A172 (cell line): ENCODE measurements around the gene ITGB1. TPM values are rescaled to one million over a fixed set of nuclear protein-coding genes. Genes with fewer than 3 reads are reported as not detected.
"Not testable (repeated sequence)": the region's sequence is repeated elsewhere in the genome, so short reads cannot be mapped to it uniquely, and the experiment has no call there.

Experiments used
- DNase-seq: peaks from one replicate; pipeline ENCODE4 v3.0.0-alpha.2; 2015; ENCODE audit warnings: low spot score
- total RNA-seq: library from RNA; depleted of rRNA; stranded (reverse); fragments of >200 nt; shearing (Covaris generic); gene quantifications from 2 replicates; pipeline ENCODE4 v1.2.3, GENCODE V29; 2014

Gene ITGB1
- total RNA-seq, 1 experiment from 2014 or later = 1,616 TPM

DNA sequence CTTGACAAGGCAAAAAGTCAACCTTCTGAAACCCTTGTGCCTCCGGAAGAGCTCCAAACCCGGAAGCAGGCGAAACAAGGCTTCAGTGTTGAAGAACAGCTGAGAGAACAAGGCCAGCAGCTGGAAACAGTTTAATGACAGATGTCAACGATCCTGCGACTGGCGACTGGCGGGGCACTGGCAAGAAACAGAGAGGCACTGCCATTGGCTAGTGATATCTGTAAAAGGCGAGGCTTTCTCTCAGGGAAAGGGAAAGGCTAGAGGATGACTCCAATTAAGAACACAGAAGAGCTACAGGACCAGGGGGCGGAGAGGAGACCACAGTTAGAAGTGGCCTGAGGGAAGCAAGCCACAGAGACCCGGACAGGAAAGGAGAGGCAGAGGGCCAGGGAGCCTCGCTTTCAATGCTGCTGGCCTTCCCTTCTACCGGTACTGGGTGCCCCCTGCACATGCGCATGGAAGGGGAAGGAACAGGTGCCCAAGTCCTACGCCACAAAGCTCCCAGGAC lies 19.4 kb downstream of the ITGB1 start:
- no peak for DNase-seq

- no peak for DNase-seq
Observed at GRCh38 chr10:32937911-32938424, 20.1 kb downstream of the ITGB1 start.

DNA sequence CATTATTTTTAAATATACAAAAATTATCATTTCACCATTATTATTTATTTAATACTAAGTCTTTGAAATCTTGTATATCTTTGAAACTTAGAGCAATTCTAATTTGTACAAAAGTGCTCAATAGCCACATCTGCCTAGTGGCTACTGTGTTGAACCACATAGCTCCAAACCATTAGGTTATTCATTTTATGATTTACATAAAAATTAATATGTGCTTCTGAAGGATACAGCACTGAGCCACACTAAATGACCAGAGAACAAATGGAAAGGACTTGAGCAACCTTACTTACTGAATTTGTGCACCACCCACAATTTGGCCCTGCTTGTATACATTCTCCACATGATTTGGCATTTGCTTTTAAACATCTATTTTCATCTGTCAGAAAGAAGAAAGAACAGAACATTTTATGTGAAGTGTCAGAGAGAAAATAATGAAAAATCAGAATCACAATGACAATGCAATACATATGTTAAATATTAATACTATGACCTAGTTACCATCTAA lies 25.8 kb downstream of the ITGB1 start:
- no peak for DNase-seq

DNA sequence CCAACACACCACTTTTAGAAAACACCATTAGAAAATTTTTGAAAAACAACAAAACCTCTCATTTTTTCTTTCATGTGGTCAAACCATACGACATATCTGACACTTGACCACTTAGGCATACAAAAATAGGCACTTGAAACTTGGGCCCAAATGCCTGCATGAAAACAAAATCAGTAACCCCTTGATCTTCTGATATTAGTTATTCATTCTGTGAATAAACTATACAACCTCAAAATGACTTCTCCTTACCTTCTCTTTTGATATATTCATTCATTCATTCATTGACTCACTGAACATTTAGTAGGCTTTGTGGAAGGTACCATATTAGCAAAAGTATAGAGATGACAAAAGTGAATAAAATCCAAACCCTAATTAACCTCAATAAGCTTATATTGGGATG lies 26.4 kb downstream of the ITGB1 start:
- no peak for DNase-seq

DNA sequence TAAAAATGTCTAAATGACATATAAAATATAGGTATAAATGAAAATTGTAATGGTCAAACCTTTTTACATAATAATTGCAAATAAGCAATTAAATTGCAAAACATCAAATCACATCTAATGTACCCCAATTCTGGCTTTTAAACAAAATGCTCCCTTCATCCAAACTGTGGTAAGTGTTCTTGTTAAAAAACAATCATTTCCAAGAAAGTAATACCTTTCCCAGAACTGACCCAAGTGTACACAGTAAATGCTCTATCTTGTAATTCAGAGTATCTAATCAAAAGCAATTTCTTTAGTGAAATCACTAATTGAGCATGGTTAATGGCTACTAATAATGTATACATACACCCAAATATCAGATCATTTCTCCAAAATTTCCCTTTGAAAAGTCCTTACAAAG lies 28.0 kb downstream of the ITGB1 start:
- no peak for DNase-seq

DNA sequence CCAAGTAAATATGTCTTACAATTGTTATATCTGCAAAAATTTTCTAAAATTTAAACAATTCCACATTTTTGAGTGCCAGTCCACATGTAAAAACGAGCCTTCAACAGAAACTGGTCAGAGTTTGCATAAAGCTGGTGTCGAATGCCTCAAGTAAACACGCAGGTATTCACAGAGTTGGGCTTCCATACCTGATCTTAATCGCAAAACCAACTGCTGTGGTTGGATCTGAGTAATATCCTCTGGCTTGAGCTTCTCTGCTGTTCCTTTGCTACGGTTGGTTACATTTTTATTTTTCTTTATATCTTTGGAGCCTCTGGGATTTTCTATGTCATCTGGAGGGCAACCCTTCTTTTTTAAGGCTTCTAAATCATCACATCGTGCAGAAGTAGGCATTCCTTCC lies 28.4 kb downstream of the ITGB1 start:
- no peak for DNase-seq

DNA sequence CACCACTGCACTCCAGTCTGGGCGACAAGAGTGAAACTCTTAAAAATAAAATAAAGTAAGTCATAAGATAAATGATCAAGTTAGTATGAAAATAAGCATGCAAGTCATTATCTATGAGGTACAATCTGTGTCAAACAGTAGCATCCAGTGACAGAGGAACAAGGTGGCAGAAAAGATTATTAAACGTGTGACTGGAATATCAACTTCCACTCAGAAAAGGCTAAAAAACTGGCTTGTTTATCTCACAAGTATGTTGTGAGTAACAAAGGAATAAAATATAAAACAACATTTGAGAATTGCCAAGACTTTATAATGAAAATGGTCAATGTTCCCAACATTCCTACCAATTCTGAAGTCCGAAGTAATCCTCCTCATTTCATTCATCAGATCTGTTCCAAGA lies 30.3 kb downstream of the ITGB1 start:
- DNase-seq = no peak

- no peak for DNase-seq
Observed at GRCh38 chr10:32923849-32924248, 34.2 kb downstream of the ITGB1 start.

- DNase-seq = no peak
Observed at GRCh38 chr10:32923134-32923533, 34.9 kb downstream of the ITGB1 start.

DNA sequence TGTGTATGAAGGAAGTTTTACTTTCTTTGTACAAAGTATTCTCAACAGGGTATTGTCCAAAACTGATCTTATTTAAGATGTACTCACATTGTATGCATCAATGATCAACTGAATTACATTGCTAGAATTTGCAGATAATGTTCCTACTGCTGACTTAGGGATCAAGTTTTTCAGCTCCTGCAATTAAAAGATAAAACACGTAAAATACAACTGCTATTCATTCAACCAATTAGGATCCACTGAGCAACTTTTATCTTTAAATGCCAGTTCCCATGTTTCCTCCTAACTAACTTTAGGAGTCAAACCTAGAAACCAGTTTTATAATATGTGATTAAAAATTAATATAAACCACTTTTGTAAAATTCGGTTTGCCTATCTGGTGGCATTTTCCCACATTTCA lies 35.9 kb downstream of the ITGB1 start:
- DNase-seq = no peak

GRCh38 chr10:32917817-32918216 lies 40.2 kb downstream of the ITGB1 start:
- DNase-seq = not testable (repeated sequence)

DNA sequence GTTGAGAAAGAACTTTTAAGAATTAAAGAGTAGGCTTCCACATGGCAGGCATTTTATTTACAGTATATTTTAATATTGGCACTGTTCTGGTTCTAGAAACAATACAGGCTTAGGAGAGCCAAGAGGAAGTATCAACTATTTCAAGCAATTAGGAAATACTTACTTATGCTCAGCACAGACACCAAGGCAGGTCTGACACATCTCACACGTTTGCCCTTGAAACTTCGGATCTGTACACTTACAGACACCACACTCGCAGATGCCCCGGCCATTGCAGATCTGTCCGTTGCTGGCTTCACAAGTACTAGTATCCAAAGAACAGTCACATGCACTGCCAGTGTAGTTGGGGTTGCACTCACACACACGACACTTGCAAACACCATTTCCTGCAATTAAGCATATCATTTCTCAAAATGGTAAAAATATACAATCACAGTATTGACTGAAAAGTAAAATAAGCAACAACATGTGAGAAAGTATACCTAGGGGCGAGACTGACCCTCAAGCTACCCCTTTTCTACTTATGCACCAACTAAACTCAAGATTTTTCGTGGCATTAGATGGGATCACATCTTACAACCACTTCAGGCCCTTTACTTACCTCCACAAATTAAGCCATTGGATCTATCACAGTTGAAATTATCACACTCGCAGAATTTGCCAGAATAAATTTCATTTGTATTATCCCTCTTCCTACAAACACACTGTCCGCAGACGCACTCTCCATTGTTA lies 46.6 kb downstream of the ITGB1 start:
- no peak for DNase-seq

- not testable (repeated sequence) for DNase-seq
Observed at GRCh38 chr10:32909970-32910369, 48.1 kb downstream of the ITGB1 start.

DNA sequence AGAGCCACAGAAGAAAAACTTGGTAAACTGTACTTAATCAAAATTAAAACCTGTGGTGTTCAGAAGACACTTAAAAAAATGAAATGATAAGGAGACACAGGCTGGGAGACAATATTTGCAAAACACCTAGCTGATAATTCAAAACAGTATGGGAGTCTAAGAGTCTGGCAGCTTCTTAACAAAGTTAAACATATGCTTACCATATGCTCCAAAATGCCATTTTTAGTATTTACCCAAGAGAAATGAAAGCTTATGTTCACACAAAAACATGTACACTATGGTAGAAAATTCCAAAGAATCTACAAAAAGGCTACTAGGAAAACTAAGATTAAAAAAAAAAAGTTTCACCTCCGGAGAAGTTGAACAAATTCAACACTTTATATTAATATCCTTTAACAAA lies 48.6 kb downstream of the ITGB1 start:
- DNase-seq = no peak

DNA sequence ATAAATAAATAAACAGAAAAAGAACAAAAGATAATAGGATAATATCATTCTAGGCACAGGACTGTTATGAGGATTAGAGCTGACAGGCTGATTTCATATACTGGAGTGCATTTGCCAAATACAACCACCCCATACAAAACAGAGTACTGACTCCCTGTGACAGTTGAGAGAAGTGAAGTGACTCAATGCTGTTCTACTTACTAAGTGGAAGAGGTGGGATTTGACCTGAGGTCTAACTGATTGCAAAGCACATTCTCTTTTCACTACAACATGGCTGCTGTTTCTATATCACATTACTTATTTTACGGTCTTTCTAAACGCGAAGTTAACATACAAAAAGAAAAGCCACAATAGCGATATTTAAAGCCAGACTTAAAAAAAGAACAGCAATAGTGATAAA lies 51.4 kb downstream of the ITGB1 start:
- no peak for DNase-seq

DNA sequence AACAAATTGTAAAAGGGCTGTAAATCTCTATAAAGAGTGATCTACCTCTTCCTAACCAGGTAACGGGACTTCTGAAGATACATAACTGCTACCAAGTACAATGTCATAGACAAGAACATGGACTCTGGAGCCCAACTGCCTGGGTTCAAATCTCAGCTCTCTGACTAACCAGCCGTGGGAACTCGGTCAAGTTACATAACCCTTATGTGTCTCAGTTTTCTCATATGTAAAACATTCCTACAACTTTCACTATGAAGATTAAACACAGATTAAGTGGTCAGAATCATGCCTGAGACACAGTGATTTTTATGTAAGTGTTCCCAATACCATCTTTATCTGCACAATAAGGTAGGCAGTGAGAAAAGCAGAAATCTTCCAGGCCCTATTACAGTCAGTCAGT lies 52.6 kb downstream of the ITGB1 start:
- DNase-seq = no peak

- no peak for DNase-seq
Observed at GRCh38 chr10:32901815-32902214, 56.2 kb downstream of the ITGB1 start.

DNA sequence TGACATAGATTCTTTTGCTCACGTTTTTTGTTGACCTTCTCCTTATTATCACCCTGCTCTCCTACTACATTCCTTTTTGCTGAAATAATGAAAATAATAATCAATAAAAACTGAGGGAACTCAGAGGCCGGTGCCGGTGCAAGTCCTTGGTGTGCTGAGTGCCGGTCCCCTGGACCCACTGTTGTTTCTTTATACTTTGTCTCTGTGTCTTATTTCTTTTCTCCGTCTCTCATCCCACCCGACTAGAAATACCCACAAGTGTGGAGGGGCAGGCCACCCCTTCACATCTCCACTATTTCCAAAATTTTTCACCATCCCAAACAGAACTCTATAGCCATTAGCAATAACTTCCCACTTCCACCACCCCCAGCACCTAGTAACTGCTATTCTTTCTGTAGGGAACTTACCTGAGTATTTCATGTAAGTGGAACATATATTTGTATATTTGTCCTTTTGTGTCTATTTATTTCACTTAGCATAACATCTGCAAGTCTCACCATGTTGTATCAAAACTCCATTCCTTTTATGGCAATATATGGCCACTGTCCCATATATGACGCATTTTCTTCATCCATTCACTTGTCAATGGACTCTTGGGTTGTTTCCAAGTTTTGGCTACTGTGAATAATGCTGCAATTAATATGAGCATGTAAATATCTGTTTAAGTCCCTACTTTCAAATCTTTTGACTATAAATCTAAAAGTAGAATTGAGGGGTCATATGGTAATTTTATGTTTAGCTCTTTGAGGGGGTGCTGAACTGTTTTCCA lies 62.6 kb downstream of the ITGB1 start:
- DNase-seq = not testable (repeated sequence)

GRCh38 chr10:32893916-32894664 lies 63.9 kb downstream of the ITGB1 start:
- DNase-seq = no peak

DNA sequence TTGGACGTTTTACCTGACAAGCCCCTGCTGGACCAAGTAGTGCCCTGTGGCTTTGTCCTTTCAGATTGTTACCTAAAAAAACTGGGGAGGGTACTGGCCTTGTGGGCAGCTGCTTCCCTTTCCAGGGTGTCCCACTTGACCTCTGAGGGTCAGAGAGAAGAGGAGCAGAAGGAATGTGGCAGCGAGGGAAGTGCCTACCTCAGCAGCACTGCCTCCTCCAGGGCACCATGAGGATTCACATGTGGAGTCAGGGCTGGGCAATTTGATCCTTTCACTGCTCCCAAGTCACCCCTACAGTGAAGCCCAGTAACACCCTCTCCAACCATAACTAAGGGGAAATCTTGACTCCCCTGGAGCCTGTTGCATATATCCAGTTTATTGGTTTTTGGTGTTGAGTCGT lies 64.6 kb downstream of the ITGB1 start:
- DNase-seq = no peak

- DNase-seq = no peak
Observed at GRCh38 chr10:32891261-32891660, 66.8 kb downstream of the ITGB1 start.

DNA sequence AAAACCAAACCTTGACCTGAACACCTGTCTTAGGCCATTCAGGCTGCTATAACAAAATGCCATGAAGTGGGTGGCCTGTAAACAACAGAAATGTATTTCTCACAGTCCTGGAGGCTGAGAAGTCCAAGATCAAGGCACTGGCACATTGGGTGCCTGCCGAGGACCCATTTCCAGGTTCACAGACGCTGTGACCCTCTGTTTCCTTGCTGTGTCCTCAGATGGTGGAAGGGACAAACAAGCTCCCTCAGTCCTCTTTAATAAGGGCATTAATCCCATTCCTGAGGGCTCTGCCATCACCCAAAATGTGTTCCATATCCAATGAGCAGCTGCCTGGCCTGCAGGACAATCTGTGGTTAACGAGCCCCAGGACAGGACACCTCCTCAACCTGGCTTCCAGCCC lies 67.6 kb downstream of the ITGB1 start:
- no peak for DNase-seq
